Activated CD8-positive, alpha-beta memory T cell treated with anti-CD3 and anti-CD28 coated beads, Interleukin-2, amount 50 U/mL, for 1 hour (primary cell): ENCODE data around the gene NUP205.

Source experiments
- DNase-seq: peaks from one replicate; pipeline ENCODE4 v3.0.0-alpha.2; 2020; ENCODE audit errors: extremely low read depth

Gene NUP205

GRCh38 chr7:135539629-135540028, 18.1 kb upstream of the NUP205 start:
- DNase-seq, result no peak

GRCh38 chr7:135541029-135541428, 16.7 kb upstream of the NUP205 start:
- DNase-seq, result no peak

- DNase-seq, result no peak
These were observed 7.5 kb upstream of the NUP205 start for GRCh38 chr7:135550196-135550595.

DNA sequence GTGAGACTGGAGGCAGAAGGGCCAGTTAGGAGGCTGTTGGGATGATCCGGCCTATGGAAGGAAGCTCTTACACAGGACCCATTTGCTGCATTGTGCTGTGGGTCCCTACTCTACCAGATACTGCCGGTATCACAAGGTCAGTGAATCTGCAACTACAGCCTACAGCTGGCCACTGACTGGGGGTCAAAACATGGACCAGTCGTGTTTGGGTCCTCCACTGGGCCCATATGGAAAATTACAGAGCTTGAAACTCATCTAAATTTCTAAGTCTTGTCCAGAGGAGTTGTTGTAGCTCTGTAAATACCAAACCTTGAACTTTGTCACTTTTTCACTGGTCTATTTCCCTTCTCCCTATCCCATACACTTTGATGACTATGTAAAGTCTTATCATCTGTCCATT, 5.6 kb upstream of the NUP205 start:
- DNase-seq, result no peak

DNA sequence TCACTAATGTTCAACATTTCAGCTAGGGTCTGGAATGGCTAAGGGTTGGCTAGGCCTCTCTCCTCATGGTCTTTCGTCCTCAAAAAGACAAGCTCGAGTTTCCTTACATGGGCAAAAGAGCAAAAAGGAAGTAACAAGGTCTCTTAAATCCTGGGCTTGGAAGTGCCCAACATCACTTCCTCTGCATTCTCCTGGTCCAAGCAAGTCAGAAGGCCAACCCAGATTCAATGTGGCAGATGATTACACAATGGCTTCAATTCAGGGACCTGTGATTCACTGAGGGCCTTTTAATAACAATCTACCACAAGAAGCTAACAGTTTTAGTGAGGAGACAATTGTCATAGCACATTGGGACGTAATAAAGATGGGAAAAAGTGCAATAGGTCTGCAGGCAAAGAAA, 4.4 kb upstream of the NUP205 start:
- no peak for DNase-seq

GRCh38 chr7:135558337-135558767, 635 bp downstream of the NUP205 start:
- peak; percentile 19 for DNase-seq

DNA sequence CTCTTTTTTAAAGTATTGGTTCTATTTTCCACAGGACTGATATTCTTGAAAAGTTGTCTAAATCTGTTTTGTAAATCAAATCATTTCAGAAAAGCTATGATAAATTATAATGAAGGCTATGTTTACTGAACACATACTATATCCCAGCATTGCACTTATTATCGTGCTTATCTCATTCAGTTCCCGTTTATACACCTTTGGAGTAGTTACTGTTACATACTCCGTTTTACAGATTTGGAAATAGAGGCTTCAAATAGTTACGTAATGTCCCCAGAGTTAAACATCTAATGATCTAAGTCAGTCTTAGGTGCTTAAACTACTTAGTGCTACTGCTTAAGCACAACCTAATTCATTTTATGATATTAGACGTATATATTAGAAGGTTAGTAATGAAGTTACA, 1.2 kb downstream of the NUP205 start:
- DNase-seq, result no peak

DNA sequence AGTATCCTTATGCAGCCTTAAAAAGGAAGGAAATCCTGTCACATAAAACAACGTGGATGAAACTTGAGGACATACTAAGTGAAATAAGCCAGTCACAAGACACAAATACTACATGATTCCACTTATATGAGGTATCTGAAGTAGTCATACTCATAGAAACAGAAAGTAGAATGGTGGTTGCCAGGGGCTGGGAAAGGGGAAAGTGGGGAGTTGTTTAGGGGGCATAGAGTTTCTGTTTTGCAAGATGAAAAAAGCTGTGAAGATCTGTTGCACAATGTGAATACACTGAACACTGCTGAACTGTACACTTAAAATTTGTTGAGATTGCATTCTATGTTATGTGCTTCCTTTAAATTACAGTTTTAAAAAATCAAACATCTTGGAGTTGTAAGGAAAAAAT, 2.9 kb downstream of the NUP205 start:
- DNase-seq, result no peak

DNA sequence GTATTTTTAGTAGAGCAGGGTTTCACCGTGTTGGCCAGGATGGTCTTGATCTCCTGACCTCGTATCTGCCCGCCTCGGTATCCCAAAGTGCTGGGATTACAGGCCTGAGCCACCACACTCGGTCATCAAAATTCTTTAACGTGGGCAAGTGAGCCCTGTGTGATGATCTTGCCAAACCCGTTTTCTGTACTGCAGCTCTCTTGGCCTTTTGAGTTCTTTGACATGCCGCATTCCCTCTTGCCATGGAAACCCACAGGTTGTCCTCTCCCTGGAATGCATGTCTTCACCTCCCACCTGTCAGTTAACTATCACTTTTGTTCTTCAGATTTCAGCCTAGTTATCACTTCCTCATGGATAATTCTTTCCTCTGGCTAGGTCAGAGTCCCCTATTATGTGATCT, 5.0 kb downstream of the NUP205 start:
- no peak for DNase-seq

DNA sequence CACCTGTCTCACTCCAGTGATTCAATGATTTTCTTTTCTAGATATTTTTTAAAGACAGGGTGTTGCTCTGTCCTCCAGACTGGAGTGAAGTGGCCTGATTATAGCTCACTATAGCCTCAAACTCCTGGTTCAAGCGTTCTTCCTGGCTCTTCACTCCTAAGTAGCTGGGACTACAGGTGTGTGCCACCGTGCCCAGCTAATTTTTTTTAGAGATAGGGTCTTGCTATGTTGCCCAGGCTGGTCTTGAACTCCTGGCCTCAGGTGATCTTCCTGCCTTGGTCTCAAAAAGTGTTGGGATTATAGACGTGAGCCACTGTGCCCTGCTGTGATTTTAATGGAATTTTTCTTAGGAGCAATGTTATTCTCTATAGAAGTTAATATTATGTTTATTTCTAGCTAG, 14.1 kb downstream of the NUP205 start:
- DNase-seq, result no peak

DNA sequence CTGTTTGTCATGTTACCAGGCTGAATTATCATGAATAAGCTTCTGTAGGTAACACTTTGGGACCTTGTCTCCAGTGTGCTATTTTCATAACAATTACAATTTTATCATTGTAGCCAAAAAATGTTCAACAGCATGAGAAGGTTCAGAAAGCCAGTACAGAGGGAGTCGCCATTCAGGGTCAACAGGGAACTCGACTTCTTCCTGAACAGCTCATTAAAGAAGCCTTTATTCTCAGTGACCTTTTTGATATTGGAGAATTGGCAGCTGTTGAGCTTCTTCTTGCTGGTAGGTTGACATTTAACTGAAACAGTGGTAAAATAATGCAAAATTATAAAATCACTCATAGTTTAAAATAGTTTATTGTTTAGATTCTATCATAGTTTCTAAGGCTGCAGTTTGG, 15.8 kb downstream of the NUP205 start:
- no peak for DNase-seq

GRCh38 chr7:135575296-135575695, 17.6 kb downstream of the NUP205 start:
- no peak for DNase-seq

GRCh38 chr7:135578569-135578968, 20.9 kb downstream of the NUP205 start:
- no peak for DNase-seq

DNA sequence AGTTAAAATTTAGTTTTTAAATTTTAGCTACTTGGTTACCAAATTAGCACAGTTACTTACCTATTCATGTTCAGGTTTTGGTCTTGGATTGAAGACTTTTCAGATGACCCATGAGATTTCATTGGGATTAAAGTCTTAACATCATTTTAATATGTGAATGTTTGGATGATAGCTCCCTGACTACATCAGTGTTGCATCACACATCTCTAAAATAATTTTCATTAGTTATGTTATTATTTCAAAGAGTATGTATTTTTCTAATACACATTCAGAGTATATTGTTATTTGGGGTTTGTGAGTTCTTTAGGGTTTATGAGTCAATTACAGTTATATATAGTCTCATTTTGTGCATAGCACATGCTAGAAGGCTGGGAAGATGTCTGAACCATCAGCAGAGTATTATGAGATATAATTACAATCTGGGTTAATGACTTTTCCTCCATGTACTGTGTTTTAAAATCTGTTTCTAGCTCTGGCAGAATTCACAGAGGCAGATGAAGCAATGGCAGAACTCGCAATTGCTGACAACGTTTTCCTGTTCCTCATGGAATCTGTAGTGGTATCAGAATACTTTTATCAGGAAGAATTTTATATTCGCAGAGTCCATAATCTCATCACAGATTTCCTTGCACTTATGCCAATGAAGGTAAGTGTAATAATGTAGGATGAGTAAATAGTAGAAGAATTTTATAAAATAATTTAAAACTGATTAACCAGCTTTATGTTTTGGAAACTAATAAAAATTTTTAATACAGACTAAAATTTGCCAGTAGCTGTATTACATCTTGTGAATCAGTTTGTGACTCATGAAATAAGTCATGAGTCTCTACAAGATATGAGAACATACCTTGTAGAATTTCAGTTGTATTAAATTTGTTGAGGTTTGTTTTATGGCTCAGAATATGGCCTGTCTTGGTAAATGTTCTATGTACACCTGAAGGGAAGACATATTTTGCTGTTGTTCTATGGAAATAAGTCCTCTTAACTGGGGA, 26.9 kb downstream of the NUP205 start:
- no peak for DNase-seq

- no peak for DNase-seq
These were observed 39.6 kb downstream of the NUP205 start for GRCh38 chr7:135597181-135597925.

DNA sequence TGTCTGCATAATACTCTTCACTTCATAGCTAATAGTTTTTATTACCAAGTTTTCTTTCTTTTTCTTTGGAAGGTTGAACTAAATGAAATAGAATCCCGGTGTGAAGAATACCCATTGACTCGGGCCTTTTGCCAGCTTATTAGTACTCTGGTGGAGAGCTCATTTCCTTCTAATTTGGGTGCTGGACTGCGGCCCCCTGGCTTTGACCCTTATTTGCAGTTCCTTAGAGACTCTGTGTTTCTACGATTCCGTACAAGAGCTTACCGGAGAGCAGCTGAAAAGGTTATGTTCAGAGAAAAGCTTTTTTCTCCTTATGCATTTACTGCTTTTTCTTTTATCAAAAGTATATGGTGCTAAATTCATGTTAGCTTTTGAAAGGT, 40.2 kb downstream of the NUP205 start:
- DNase-seq, result no peak

DNA sequence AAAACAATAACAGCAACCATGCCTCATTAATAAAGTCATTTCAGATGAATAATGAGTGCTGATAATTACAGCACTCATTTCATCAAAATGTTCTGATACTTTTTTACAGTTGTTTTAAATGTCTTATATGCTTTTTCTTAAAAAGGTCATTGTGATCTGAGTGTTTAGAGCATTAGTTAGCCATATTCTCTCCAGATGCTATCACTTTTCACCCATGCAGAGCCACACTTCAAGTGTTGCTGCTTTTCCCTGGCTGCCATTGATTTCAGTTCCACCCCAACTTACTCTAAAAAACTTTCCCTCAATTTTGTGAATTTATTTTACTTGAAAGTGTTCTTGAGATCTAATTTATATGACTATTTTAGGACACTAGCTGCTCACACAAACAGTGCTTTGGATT, 41.8 kb downstream of the NUP205 start:
- DNase-seq, result no peak

DNA sequence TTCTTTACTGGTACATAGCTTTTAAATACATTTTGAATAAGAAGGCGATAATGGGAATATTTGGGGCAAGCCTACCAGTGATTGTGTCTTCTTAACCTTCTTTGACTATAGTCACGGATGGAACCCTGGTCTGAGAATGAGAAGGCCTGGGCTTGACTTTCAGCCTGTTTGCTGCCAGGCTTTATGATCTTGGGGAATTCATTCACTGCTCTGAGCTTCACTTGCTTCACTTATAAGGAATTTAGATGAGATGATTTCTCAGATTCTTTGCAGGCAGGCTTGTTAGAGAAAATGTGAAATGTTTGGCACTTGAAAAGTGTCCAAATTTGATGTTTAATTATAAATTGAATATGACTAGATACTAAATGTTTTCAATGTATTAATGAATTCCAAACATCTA, 42.5 kb downstream of the NUP205 start:
- DNase-seq, result no peak

DNA sequence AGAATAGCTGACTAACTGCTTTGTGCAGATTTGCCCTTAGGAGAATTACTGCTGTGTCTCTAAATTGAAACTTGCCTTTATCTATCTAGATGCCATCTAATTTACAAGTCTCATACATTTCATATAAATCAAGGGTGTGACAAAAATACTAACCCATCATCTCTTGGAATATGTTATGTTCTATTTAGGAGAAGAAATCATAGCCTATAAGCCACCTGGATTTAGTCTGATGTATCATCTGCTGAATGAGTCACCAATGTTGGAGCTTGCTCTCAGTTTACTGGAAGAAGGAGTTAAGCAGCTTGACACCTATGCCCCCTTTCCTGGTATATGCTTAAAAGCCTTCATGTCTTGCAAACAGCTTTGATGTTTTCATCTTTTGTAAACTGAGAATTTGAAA, 43.5 kb downstream of the NUP205 start:
- DNase-seq, result no peak

DNA sequence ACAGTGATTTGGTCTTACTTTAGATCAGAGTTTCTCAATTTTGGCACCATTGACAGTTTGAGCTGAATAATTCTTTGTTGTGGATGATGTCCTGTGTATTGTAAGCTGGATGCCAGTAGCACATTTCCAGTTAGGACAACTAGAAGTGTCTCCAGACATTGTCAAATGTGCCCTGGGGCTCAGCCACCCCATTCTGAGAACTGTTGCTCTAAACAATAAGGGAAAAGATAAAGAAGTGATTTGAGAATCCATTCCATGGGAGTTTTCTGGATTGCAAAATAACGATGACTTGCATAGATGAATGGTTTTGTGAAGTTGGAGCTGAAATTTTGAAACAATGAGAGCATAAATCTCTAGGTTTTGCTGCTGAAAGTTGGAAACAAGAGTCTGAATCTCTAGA, 44.6 kb downstream of the NUP205 start:
- no peak for DNase-seq

- DNase-seq, result no peak
These were observed 58.4 kb downstream of the NUP205 start for GRCh38 chr7:135616136-135616535.

GRCh38 chr7:135617781-135618180, 60.1 kb downstream of the NUP205 start:
- DNase-seq, result no peak

DNA sequence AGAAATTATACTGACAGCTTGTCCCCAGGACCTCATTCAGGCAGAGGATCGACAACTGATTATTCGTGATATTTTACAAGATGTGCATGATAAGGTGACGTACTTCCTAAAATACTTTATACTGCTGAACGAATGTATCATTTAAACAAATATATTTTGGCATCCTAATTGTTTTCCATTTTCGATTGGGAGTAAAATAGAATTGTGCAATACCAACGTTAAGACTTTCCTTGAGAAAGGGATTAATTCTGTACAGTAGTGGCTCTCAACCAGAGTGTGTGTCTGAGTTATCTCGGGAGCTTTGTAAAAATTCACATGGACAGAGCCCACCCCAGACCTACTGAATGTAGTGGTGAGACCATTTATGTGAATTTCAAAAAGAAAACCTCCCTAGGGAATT, 60.8 kb downstream of the NUP205 start:
- DNase-seq, result no peak
